Measurements from ENCODE around the gene SUGT1. TPM values are rescaled to one million over a fixed set of nuclear protein-coding genes. Genes with fewer than 3 reads are reported as not detected.

The SUGT1 gene
- total and polyA plus RNA-seq, 2 of the 13 experiments (the other 11 are each of a cell fraction or from before 2014, with no cell fraction given) = 23.1 to 71.2 TPM

DNA sequence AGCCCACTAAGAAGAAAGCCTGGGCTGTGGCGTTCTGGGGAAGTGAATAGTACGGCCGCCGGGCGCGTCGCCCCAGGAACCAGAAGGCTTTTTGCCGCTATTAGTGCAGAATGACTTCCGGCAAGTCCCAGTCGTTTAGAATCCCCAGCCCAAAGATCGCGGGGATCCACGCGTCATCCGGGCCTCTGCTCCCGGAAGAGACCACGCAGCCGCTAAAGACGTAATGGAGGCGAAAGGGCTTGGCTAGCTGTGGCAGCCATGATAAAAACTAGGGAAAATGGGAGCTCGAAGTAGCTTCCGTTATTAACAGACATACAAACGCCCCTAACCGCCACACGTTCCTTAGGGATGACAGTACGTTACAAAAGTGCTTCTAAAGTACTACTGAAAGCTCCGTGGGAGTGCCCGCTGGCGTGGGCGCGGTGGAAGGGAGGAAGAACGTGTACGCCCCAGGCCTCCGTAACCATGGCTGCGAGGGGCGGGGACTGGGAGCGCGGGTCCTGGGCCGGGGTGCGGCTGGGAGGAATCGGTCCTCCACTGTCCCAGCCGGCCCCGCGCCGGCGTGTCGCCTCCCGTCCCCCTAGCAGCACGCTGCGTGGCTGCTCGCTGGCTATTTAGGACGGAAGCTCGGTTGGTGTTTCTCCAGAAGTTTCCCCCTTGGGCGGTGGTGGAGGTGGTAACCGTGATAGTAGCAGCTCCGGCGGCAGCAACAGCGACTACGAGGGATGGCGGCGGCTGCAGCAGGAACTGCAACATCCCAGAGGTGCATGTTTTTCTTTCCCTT is at the start of gene SUGT1 (continued):
- peak; percentile 70; the same call in 1 of the 2 replicates for TF ChIP-seq ZNF451 (CRISPR knock-in tag; IDR thresholded peaks at IDR 0.05)
- TF ChIP-seq SRSF4 (IDR thresholded peaks at IDR 0.05; ENCODE audit: low read depth, low read length, poor library complexity, severe bottlenecking) = no peak
- TF ChIP-seq HDAC1 (CRISPR knock-in tag; IDR thresholded peaks at IDR 0.05) = peak; percentile 90
- no peak for TF ChIP-seq ZNF562 (CRISPR knock-in tag; IDR thresholded peaks at IDR 0.05; ENCODE audit: borderline replicate concordance)
- TF ChIP-seq EEA1 (CRISPR knock-in tag; IDR thresholded peaks at IDR 0.05; ENCODE audit: borderline replicate concordance) = no peak
- peak; percentile 64 for TF ChIP-seq ZNF761 (CRISPR knock-in tag; conservative IDR thresholded peaks at IDR 0.05)
- TF ChIP-seq, protein P1, sequence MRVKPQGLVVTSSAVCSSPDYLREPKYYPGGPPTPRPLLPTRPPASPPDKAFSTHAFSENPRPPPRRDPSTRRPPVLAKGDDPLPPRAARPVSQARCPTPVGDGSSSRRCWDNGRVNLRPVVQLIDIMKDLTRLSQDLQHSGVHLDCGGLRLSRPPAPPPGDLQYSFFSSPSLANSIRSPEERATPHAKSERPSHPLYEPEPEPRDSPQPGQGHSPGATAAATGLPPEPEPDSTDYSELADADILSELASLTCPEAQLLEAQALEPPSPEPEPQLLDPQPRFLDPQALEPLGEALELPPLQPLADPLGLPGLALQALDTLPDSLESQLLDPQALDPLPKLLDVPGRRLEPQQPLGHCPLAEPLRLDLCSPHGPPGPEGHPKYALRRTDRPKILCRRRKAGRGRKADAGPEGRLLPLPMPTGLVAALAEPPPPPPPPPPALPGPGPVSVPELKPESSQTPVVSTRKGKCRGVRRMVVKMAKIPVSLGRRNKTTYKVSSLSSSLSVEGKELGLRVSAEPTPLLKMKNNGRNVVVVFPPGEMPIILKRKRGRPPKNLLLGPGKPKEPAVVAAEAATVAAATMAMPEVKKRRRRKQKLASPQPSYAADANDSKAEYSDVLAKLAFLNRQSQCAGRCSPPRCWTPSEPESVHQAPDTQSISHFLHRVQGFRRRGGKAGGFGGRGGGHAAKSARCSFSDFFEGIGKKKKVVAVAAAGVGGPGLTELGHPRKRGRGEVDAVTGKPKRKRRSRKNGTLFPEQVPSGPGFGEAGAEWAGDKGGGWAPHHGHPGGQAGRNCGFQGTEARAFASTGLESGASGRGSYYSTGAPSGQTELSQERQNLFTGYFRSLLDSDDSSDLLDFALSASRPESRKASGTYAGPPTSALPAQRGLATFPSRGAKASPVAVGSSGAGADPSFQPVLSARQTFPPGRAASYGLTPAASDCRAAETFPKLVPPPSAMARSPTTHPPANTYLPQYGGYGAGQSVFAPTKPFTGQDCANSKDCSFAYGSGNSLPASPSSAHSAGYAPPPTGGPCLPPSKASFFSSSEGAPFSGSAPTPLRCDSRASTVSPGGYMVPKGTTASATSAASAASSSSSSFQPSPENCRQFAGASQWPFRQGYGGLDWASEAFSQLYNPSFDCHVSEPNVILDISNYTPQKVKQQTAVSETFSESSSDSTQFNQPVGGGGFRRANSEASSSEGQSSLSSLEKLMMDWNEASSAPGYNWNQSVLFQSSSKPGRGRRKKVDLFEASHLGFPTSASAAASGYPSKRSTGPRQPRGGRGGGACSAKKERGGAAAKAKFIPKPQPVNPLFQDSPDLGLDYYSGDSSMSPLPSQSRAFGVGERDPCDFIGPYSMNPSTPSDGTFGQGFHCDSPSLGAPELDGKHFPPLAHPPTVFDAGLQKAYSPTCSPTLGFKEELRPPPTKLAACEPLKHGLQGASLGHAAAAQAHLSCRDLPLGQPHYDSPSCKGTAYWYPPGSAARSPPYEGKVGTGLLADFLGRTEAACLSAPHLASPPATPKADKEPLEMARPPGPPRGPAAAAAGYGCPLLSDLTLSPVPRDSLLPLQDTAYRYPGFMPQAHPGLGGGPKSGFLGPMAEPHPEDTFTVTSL (CRISPR knock-in tag; IDR thresholded peaks at IDR 0.05; ENCODE audit: borderline replicate concordance) = peak; percentile 55; the same call in 1 of the 2 replicates
- TF ChIP-seq, protein P2, sequence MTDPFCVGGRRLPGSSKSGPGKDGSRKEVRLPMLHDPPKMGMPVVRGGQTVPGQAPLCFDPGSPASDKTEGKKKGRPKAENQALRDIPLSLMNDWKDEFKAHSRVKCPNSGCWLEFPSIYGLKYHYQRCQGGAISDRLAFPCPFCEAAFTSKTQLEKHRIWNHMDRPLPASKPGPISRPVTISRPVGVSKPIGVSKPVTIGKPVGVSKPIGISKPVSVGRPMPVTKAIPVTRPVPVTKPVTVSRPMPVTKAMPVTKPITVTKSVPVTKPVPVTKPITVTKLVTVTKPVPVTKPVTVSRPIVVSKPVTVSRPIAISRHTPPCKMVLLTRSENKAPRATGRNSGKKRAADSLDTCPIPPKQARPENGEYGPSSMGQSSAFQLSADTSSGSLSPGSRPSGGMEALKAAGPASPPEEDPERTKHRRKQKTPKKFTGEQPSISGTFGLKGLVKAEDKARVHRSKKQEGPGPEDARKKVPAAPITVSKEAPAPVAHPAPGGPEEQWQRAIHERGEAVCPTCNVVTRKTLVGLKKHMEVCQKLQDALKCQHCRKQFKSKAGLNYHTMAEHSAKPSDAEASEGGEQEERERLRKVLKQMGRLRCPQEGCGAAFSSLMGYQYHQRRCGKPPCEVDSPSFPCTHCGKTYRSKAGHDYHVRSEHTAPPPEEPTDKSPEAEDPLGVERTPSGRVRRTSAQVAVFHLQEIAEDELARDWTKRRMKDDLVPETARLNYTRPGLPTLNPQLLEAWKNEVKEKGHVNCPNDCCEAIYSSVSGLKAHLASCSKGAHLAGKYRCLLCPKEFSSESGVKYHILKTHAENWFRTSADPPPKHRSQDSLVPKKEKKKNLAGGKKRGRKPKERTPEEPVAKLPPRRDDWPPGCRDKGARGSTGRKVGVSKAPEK (CRISPR knock-in tag; IDR thresholded peaks at IDR 0.05; ENCODE audit: borderline replicate concordance) = no peak
- TF ChIP-seq REL (CRISPR knock-in tag; conservative IDR thresholded peaks at IDR 0.05) = no peak
- TF ChIP-seq ZFP36L2 (CRISPR knock-in tag; IDR thresholded peaks at IDR 0.05) = no peak
- TF ChIP-seq, protein P3, sequence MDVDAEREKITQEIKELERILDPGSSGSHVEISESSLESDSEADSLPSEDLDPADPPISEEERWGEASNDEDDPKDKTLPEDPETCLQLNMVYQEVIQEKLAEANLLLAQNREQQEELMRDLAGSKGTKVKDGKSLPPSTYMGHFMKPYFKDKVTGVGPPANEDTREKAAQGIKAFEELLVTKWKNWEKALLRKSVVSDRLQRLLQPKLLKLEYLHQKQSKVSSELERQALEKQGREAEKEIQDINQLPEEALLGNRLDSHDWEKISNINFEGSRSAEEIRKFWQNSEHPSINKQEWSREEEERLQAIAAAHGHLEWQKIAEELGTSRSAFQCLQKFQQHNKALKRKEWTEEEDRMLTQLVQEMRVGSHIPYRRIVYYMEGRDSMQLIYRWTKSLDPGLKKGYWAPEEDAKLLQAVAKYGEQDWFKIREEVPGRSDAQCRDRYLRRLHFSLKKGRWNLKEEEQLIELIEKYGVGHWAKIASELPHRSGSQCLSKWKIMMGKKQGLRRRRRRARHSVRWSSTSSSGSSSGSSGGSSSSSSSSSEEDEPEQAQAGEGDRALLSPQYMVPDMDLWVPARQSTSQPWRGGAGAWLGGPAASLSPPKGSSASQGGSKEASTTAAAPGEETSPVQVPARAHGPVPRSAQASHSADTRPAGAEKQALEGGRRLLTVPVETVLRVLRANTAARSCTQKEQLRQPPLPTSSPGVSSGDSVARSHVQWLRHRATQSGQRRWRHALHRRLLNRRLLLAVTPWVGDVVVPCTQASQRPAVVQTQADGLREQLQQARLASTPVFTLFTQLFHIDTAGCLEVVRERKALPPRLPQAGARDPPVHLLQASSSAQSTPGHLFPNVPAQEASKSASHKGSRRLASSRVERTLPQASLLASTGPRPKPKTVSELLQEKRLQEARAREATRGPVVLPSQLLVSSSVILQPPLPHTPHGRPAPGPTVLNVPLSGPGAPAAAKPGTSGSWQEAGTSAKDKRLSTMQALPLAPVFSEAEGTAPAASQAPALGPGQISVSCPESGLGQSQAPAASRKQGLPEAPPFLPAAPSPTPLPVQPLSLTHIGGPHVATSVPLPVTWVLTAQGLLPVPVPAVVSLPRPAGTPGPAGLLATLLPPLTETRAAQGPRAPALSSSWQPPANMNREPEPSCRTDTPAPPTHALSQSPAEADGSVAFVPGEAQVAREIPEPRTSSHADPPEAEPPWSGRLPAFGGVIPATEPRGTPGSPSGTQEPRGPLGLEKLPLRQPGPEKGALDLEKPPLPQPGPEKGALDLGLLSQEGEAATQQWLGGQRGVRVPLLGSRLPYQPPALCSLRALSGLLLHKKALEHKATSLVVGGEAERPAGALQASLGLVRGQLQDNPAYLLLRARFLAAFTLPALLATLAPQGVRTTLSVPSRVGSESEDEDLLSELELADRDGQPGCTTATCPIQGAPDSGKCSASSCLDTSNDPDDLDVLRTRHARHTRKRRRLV (CRISPR knock-in tag; IDR thresholded peaks at IDR 0.05) = peak; percentile 90
- no peak for TF ChIP-seq SCMH1 (CRISPR knock-in tag; IDR thresholded peaks at IDR 0.05; ENCODE audit: borderline replicate concordance)
